ENCODE data around the gene IER3. TPM values are rescaled to one million over a fixed set of nuclear protein-coding genes. Genes with fewer than 3 reads are reported as not detected.

Gene IER3
- total and polyA plus RNA-seq, 9 of the 15 experiments (the other 6 are each of a cell fraction or from before 2014, with no cell fraction given), result 1.5 to 30.0 (median 11.5) TPM

DNA sequence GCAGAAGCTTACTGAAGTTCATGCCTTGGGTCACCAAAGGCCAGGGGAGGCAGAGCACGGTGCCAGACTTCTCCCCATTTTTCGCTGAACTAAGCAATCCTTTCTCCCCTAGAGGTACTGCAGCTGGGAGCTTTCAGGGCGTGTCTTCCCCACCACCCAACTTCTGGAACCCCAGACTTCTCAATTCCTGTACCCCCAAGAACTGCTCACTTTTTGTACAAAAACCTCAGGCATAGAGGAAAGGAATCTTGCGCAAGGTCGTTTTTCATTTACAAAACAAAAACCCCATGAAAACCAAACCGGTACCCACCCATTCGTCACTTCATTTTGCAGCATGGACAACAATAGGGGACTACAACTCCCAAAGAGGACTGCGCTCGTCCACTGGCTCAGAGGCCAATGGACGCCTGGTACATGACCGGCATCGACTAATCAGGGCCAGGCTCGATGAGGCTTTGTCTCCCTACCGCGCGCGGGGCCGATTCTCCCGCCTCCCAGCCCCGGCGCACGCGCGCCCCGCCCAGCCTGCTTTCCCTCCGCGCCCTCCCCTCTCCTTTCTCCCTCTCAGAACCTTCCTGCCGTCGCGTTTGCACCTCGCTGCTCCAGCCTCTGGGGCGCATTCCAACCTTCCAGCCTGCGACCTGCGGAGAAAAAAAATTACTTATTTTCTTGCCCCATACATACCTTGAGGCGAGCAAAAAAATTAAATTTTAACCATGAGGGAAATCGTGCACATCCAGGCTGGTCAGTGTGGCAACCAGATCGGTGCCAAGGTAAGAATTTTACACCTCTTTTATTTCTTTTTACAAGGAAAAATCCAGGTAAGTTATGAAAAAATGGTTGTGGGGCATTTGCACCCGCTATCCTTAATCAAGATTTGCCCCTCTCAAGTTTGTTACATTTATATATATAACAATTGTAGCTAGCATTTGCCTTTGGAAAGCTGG lies 24.3 kb downstream of the IER3 start, which contains the start of gene TUBB (continued):
- peak; percentile 83 for TF ChIP-seq NEUROD1 (IDR thresholded peaks at IDR 0.05; ENCODE audit: borderline replicate concordance, low read depth, low read length, partially characterized antibody)
- TF ChIP-seq PHF20 (IDR thresholded peaks at IDR 0.05; ENCODE audit: partially characterized antibody), result no peak
- no peak for TF ChIP-seq ELF4 (CRISPR knock-in tag; IDR thresholded peaks at IDR 0.05)
- TF ChIP-seq ZNF507 (tag; conservative IDR thresholded peaks at IDR 0.05), result no peak
- TF ChIP-seq POLR3A (IDR thresholded peaks at IDR 0.05; ENCODE audit: borderline replicate concordance, extremely low read depth, insufficient read depth, insufficient read length), result no peak
- TF ChIP-seq, protein P1, sequence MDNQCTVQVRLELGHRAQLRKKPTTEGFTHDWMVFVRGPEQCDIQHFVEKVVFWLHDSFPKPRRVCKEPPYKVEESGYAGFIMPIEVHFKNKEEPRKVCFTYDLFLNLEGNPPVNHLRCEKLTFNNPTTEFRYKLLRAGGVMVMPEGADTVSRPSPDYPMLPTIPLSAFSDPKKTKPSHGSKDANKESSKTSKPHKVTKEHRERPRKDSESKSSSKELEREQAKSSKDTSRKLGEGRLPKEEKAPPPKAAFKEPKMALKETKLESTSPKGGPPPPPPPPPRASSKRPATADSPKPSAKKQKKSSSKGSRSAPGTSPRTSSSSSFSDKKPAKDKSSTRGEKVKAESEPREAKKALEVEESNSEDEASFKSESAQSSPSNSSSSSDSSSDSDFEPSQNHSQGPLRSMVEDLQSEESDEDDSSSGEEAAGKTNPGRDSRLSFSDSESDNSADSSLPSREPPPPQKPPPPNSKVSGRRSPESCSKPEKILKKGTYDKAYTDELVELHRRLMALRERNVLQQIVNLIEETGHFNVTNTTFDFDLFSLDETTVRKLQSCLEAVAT (IDR thresholded peaks at IDR 0.05), result peak; percentile 89 to 92
- peak in 1 of 2 experiments; percentile 32; a peak in 1 of 4 replicates for TF ChIP-seq SRF (CRISPR knock-in tag; IDR thresholded peaks at IDR 0.05)
- 0 out of 2 replicates have a peak, but pooled peaks have one; percentile 16 for TF ChIP-seq ZNF12 (CRISPR knock-in tag; IDR thresholded peaks at IDR 0.05)
- TF ChIP-seq SIN3A (IDR thresholded peaks at IDR 0.05; ENCODE audit: borderline replicate concordance in 2 of 2, control insufficient read depth in 1 of 2, low read depth in 2 of 2, low read length in 2 of 2), result peak; percentile 75 to 95; a peak in 2 of 4 replicates
- TF ChIP-seq ESRRB (CRISPR knock-in tag; IDR thresholded peaks at IDR 0.05; ENCODE audit: borderline replicate concordance), result no peak
- no peak for TF ChIP-seq ZBTB7A (IDR thresholded peaks at IDR 0.05; ENCODE audit: borderline replicate concordance, control insufficient read depth, low read depth, low read length)
- no peak for TF ChIP-seq CC2D1A (IDR thresholded peaks at IDR 0.05)
- peak; percentile 53 to 83 for TF ChIP-seq AFF1 (IDR thresholded peaks at IDR 0.05; ENCODE audit: low read depth in 1 of 2, partially characterized antibody in 2 of 2)
- TF ChIP-seq NKRF (IDR thresholded peaks at IDR 0.05; ENCODE audit: borderline replicate concordance), result peak; percentile 28; the same call in 1 of the 2 replicates
